Neural cell (in vitro differentiated cells): ENCODE results near the gene LMO7. TPM values are rescaled to one million over a fixed set of nuclear protein-coding genes. Genes with fewer than 3 reads are reported as not detected.
A peak's percentile ranks its signal among the peaks of the same experiment; 100 is the strongest.

Source experiments
- H2AFZ ChIP-seq: fragments of 200-600, 300-800 bp; sonication (generic), shearing (Covaris generic); 2 replicates; pipeline ENCODE4 v1.6.0; 2014; ENCODE audit warnings: low read depth, mild to moderate bottlenecking, antibody characterized with exemption, low read length, moderate library complexity
- H3F3A ChIP-seq: fragments of 200-600 bp; shearing (Covaris generic); 2 replicates; pipeline ENCODE4 v1.6.1; 2016; ENCODE audit warnings: mild to moderate bottlenecking, moderate library complexity, mixed read lengths, antibody characterized with exemption, low read length; ENCODE audit not compliant: insufficient read depth, poor library complexity, severe bottlenecking
- H3K27ac ChIP-seq: fragments of 200-600, 300-800 bp; sonication (generic), shearing (Covaris generic); 2 replicates; pipeline ENCODE4 v1.5.1; 2014; ENCODE audit warnings: mild to moderate bottlenecking, low read length, moderate library complexity
- H3K27me3 ChIP-seq: fragments of 300-800, 200-600 bp; sonication (generic), shearing (Covaris generic); 2 replicates; pipeline ENCODE4 v1.6.0; 2014; ENCODE audit warnings: mild to moderate bottlenecking, low read depth, low read length, moderate library complexity; ENCODE audit not compliant: insufficient read depth
- H3K36me3 ChIP-seq: fragments of 300-800, 200-600 bp; sonication (generic), shearing (Covaris generic); 2 replicates; pipeline ENCODE4 v1.5.1; 2014; ENCODE audit warnings: mild to moderate bottlenecking, antibody characterized with exemption, low read length, moderate library complexity; ENCODE audit not compliant: insufficient read depth
- H3K4me2 ChIP-seq: fragments of 300-800, 200-600 bp; sonication (generic), shearing (Covaris generic); 2 replicates; pipeline ENCODE4 v1.6.0; 2014; ENCODE audit warnings: mild to moderate bottlenecking, low read length
- H3K4me3 ChIP-seq: fragments of 300-800, 200-600 bp; sonication (generic), shearing (Covaris generic); 2 replicates; pipeline ENCODE4 v1.5.1; 2014; ENCODE audit warnings: mild to moderate bottlenecking, low read length, moderate library complexity
- H3K79me2 ChIP-seq: fragments of 200-600 bp; shearing (Covaris generic); replicated peaks from 2 replicates; pipeline ENCODE4 v1.6.0; 2014; ENCODE audit warnings: mild to moderate bottlenecking, low read length, moderate library complexity; ENCODE audit not compliant: insufficient read depth
- H3K9ac ChIP-seq: fragments of 300-800, 200-600 bp; sonication (generic), shearing (Covaris generic); 2 replicates; pipeline ENCODE4 v1.6.1; 2016; ENCODE audit warnings: mild to moderate bottlenecking, low read length, mixed read lengths
- H3K9me2 ChIP-seq: fragments of 200-600 bp; shearing (Covaris generic); 2 replicates; pipeline ENCODE4 v1.6.1; 2016; ENCODE audit warnings: mild to moderate bottlenecking, low read length, mixed read lengths; ENCODE audit not compliant: insufficient read depth
- H3K9me3 ChIP-seq: fragments of 200-600, 300-800 bp; sonication (generic), shearing (Covaris generic); 2 replicates; pipeline ENCODE4 v1.6.1; 2016; ENCODE audit warnings: mild to moderate bottlenecking, mixed run types, low read length, moderate library complexity, mixed read lengths
- H4K20me1 ChIP-seq: fragments of 200-600 bp; shearing (Covaris generic); 2 replicates; pipeline ENCODE4 v1.6.1; 2016; ENCODE audit warnings: mild to moderate bottlenecking, mixed run types; ENCODE audit not compliant: insufficient read depth
- CTCF ChIP-seq: fragments of 450-650 bp; IDR thresholded peaks from 2 replicates; pipeline ENCODE4 v1.5.1; 2014; ENCODE audit warnings: antibody characterized with exemption, mild to moderate bottlenecking, moderate library complexity; ENCODE audit not compliant: poor library complexity, severe bottlenecking
- EP300 ChIP-seq: fragments of 450-650 bp; conservative IDR thresholded peaks from 2 replicates; pipeline ENCODE4 v1.6.1; 2014; ENCODE audit warnings: antibody characterized with exemption, mild to moderate bottlenecking, moderate library complexity; ENCODE audit not compliant: poor library complexity, severe bottlenecking
- EZH2 ChIP-seq: fragments of 200-600, 300-800 bp; shearing (Covaris generic), sonication (generic); IDR thresholded peaks from 2 replicates; pipeline ENCODE4 v1.6.1; 2014; ENCODE audit warnings: antibody characterized with exemption, low read length, borderline replicate concordance, mild to moderate bottlenecking; ENCODE audit not compliant: insufficient read depth, poor library complexity, severe bottlenecking
- MXI1 ChIP-seq: fragments of 450-650 bp; conservative IDR thresholded peaks from 2 replicates; pipeline ENCODE4 v1.6.1; 2014; ENCODE audit warnings: antibody characterized with exemption, mild to moderate bottlenecking; ENCODE audit not compliant: poor library complexity, severe bottlenecking
- POLR2AphosphoS5 ChIP-seq: IDR thresholded peaks from 2 replicates; pipeline ENCODE4 v1.6.1; 2012
- RAD21 ChIP-seq: fragments of 450-650 bp; conservative IDR thresholded peaks from 2 replicates; pipeline ENCODE4 v1.6.1; 2014; ENCODE audit warnings: antibody characterized with exemption, mild to moderate bottlenecking, moderate library complexity
- REST ChIP-seq: IDR thresholded peaks from 2 replicates; pipeline ENCODE4 v1.6.1; 2012; ENCODE audit warnings: borderline replicate concordance
- SMC3 ChIP-seq: fragments of 450-650 bp; conservative IDR thresholded peaks from 2 replicates; pipeline ENCODE4 v1.6.1; 2014; ENCODE audit warnings: antibody characterized with exemption, mild to moderate bottlenecking, moderate library complexity; ENCODE audit not compliant: poor library complexity
- TAF1 ChIP-seq: IDR thresholded peaks from 2 replicates; pipeline ENCODE4 v1.6.1; 2012; ENCODE audit warnings: low read depth
- polyA plus RNA-seq: library from polyadenylated mRNA; depleted of rRNA; stranded (reverse); fragments of >200 nt; gene quantifications from 2 replicates; pipeline ENCODE4 v1.2.3, GENCODE V29; 2014

Gene LMO7
- polyA plus RNA-seq, 1 donor from 2014 or later, result 14.2 TPM

- Histone ChIP-seq H3K9ac (peak overlapping the region; percentile 57), H3K4me2 (no peak overlapping the region), H3K36me3 (no peaks in the 10 kb centered on the region), H4K20me1 (no peaks in the 10 kb centered on the region), H3K79me2 (no peaks in the 10 kb centered on the region), H3K9me2 (no peaks in the 10 kb centered on the region), H2AFZ (no peak overlapping the region), H3K9me3 (no peaks in the 10 kb centered on the region), H3F3A (no peaks in the 10 kb centered on the region), H3K27me3 (no peaks in the 10 kb centered on the region), H3K27ac (peak overlapping the region; percentile 95), H3K4me3 (no peak overlapping the region)
- TF ChIP-seq EP300, result peak; percentile 85
- TF ChIP-seq POLR2AphosphoS5, result peak; percentile 46
- no peak for TF ChIP-seq RAD21
- peak; percentile 97 for TF ChIP-seq REST
- no peak for TF ChIP-seq TAF1
- no peak for TF ChIP-seq EZH2
- TF ChIP-seq CTCF, result no peak
These were observed 116.7 kb downstream of the LMO7 start for GRCh38 chr13:75752826-75753225.

GRCh38 chr13:75754936-75755335 is 118.8 kb downstream of the LMO7 start:
- no peaks in the 10 kb centered on the region for H3K9me3 ChIP-seq
- TF ChIP-seq RAD21 (no peak), REST (no peak), POLR2AphosphoS5 (no peak), MXI1 (no peak), TAF1 (no peak), SMC3 (no peak), EP300 (no peak), EZH2 (no peak), CTCF (no peak)
- no peak overlapping the region for H3K4me2 ChIP-seq
- H3K4me3 ChIP-seq, result no peak overlapping the region
- H3K36me3 ChIP-seq, result no peaks in the 10 kb centered on the region
- H3K27ac ChIP-seq, result no peak overlapping the region
- no peak overlapping the region for H2AFZ ChIP-seq
- no peaks in the 10 kb centered on the region for H4K20me1 ChIP-seq
- H3K9me2 ChIP-seq, result no peaks in the 10 kb centered on the region
- no peak overlapping the region for H3K9ac ChIP-seq
- no peaks in the 10 kb centered on the region for H3K27me3 ChIP-seq
- H3F3A ChIP-seq, result no peaks in the 10 kb centered on the region
- H3K79me2 ChIP-seq, result no peaks in the 10 kb centered on the region
